NCI-H774 (cell line): Measurements from ENCODE around the gene PYGO2.

Experiments
- DNase-seq: peaks from one replicate; lab custom pipeline; 2025; lab: John Stamatoyannopoulos, UW

PYGO2 gene

GRCh38 chr1:154961207-154962155, at the start of gene PYGO2:
TSS of gene PYGO2 (minus strand) at chr1:154961782. CDS start at chr1:154961576, 206 bp downstream.
- peak; percentile 81 for DNase-seq

GRCh38 chr1:155011004-155011416, 49.4 kb upstream of the PYGO2 start:
- no peak for DNase-seq

GRCh38 chr1:155010211-155010918, 48.8 kb upstream of the PYGO2 start:
- no peak for DNase-seq

- DNase-seq: no peak
Observed at GRCh38 chr1:155009742-155010141, 48.2 kb upstream of the PYGO2 start.

GRCh38 chr1:155009221-155009711, 47.7 kb upstream of the PYGO2 start:
- no peak for DNase-seq

- DNase-seq: no peak
Observed at GRCh38 chr1:155008015-155008941, 46.7 kb upstream of the PYGO2 start.

GRCh38 chr1:155007251-155007828, 45.8 kb upstream of the PYGO2 start:
- DNase-seq: no peak

GRCh38 chr1:155006601-155007101, 45.1 kb upstream of the PYGO2 start:
- DNase-seq: no peak

GRCh38 chr1:155005076-155006011, 43.8 kb upstream of the PYGO2 start:
- no peak for DNase-seq

- DNase-seq: no peak
Observed at GRCh38 chr1:155004352-155005075, 42.9 kb upstream of the PYGO2 start.

- peak; percentile 36 for DNase-seq
Observed at GRCh38 chr1:155003766-155004351, 42.3 kb upstream of the PYGO2 start.

GRCh38 chr1:155003227-155003765, 41.7 kb upstream of the PYGO2 start:
- no peak for DNase-seq

- DNase-seq: peak; percentile 51
Observed at GRCh38 chr1:155002464-155003226, 41.1 kb upstream of the PYGO2 start, which contains the start of gene ZBTB7B. TSS of gene ZBTB7B (plus strand) at chr1:155002802. CDS start at chr1:155014661, 11,859 bp downstream.

- peak; percentile 99 for DNase-seq
Observed at GRCh38 chr1:155001675-155002463, 40.3 kb upstream of the PYGO2 start.

- no peak for DNase-seq
Observed at GRCh38 chr1:155001425-155001674, 39.8 kb upstream of the PYGO2 start.

GRCh38 chr1:155000726-155001424, 39.3 kb upstream of the PYGO2 start:
- peak; percentile 96 for DNase-seq

GRCh38 chr1:155000411-155000725, 38.8 kb upstream of the PYGO2 start:
- DNase-seq: no peak
